SK-N-SH treated with all-trans-retinoic acid at 6 μM for 48 hours (cell line): ENCODE measurements around the gene EML4.

Experiments used
- ATAC-seq: fragments of 200-7000 bp; cut with Tn5 transposase; 3 replicates; pipeline ENCODE4 v1.9.1; 2020; ENCODE audit warnings: mild to moderate bottlenecking, moderate library complexity
- ARNTL ChIP-seq: fragments of 450-650 bp; formaldehyde crosslinking; IDR thresholded peaks from 2 replicates; pipeline ENCODE4 v1.5.0; 2020; ENCODE audit warnings: low read depth, mild to moderate bottlenecking, moderate library complexity, borderline replicate concordance
- BACH2 ChIP-seq: fragments of 250-450 bp; sonication (Bioruptor Pico); IDR thresholded peaks from 2 replicates; pipeline ENCODE4 v1.9.0; 2021; ENCODE audit warnings: mild to moderate bottlenecking, borderline replicate concordance
- CSDC2 ChIP-seq: fragments of 250-450 bp; sonication (Bioruptor Pico); IDR thresholded peaks from 2 replicates; pipeline ENCODE4 v1.5.0; 2020; ENCODE audit warnings: mild to moderate bottlenecking, moderate library complexity
- CSRNP3 ChIP-seq: fragments of 250-450 bp; sonication (Bioruptor Pico); IDR thresholded peaks from 2 replicates; pipeline ENCODE4 v1.5.1; 2021; ENCODE audit warnings: mild to moderate bottlenecking, moderate library complexity
- ESRRG ChIP-seq: fragments of 250-450 bp; sonication (Bioruptor Pico); IDR thresholded peaks from 2 replicates; pipeline ENCODE4 v1.6.1; 2021; ENCODE audit warnings: mild to moderate bottlenecking
- GLIS3 ChIP-seq: fragments of 250-450 bp; sonication (Bioruptor Pico); IDR thresholded peaks from 2 replicates; pipeline ENCODE4 v1.5.0; 2020; ENCODE audit warnings: mild to moderate bottlenecking, moderate library complexity
- ISL1 ChIP-seq: fragments of 250-450 bp; sonication (Bioruptor Pico); IDR thresholded peaks from 2 replicates; pipeline ENCODE4 v2.1.2; 2022; ENCODE audit warnings: mild to moderate bottlenecking, moderate library complexity
- RARB ChIP-seq: fragments of 250-450 bp; sonication (Bioruptor Pico); IDR thresholded peaks from 2 replicates; pipeline ENCODE4 v1.8.0; 2021; ENCODE audit warnings: mild to moderate bottlenecking, moderate library complexity
- SNAI2 ChIP-seq: fragments of 250-450 bp; sonication (Bioruptor Pico); IDR thresholded peaks from 2 replicates; pipeline ENCODE4 v1.5.0; 2020; ENCODE audit warnings: mild to moderate bottlenecking, moderate library complexity
- TCF4 ChIP-seq: fragments of 250-450 bp; sonication (Bioruptor Pico); IDR thresholded peaks from 2 replicates; pipeline ENCODE4 v1.8.0; 2021; ENCODE audit warnings: mild to moderate bottlenecking, moderate library complexity, borderline replicate concordance
- TOX ChIP-seq: fragments of 250-450 bp; sonication (Bioruptor Pico); IDR thresholded peaks from 2 replicates; pipeline ENCODE4 v1.8.0; 2021; ENCODE audit warnings: mild to moderate bottlenecking, moderate library complexity, borderline replicate concordance
- TSHZ2 ChIP-seq: fragments of 250-450 bp; sonication (Bioruptor Pico); IDR thresholded peaks from 2 replicates; pipeline ENCODE4 v1.5.0; 2020; ENCODE audit warnings: mild to moderate bottlenecking, moderate library complexity
- ZC3H10 ChIP-seq: fragments of 250-450 bp; sonication (Bioruptor Pico); IDR thresholded peaks from 2 replicates; pipeline ENCODE4 v1.5.1; 2021; ENCODE audit warnings: mild to moderate bottlenecking, moderate library complexity
- ZFP3 ChIP-seq: fragments of 250-450 bp; sonication (Bioruptor Pico); IDR thresholded peaks from 2 replicates; pipeline ENCODE4 v1.5.0; 2020; ENCODE audit warnings: mild to moderate bottlenecking, moderate library complexity
- ZNF565 ChIP-seq: fragments of 450-650 bp; formaldehyde crosslinking; conservative IDR thresholded peaks from 2 replicates; pipeline ENCODE4 v1.5.0; 2020; ENCODE audit warnings: low read depth, mild to moderate bottlenecking, moderate library complexity
- ZNF8 ChIP-seq: fragments of 450-650 bp; formaldehyde crosslinking; IDR thresholded peaks from 2 replicates; pipeline ENCODE4 v1.5.0; 2020; ENCODE audit warnings: mild to moderate bottlenecking, moderate library complexity
- TF ChIP-seq, protein P1 (sequence below): fragments of 250-450 bp; sonication (Bioruptor Pico); IDR thresholded peaks from 2 replicates; pipeline ENCODE4 v1.8.0; 2021; ENCODE audit warnings: low read depth, mild to moderate bottlenecking, moderate library complexity, borderline replicate concordance
- TF ChIP-seq, protein P2 (sequence below): fragments of 250-450 bp; sonication (Bioruptor Pico); IDR thresholded peaks from 2 replicates; pipeline ENCODE4 v1.5.1; 2020; ENCODE audit warnings: low read depth, mild to moderate bottlenecking, moderate library complexity
- TF ChIP-seq, protein P3 (sequence below): fragments of 250-450 bp; sonication (Bioruptor Pico); IDR thresholded peaks from 2 replicates; pipeline ENCODE4 v1.8.0; 2020; ENCODE audit warnings: mild to moderate bottlenecking, moderate library complexity, borderline replicate concordance

The EML4 gene

GRCh38 chr2:42205337-42205736 lies 36.2 kb downstream of the EML4 start (continued):
- TF ChIP-seq, protein P1, sequence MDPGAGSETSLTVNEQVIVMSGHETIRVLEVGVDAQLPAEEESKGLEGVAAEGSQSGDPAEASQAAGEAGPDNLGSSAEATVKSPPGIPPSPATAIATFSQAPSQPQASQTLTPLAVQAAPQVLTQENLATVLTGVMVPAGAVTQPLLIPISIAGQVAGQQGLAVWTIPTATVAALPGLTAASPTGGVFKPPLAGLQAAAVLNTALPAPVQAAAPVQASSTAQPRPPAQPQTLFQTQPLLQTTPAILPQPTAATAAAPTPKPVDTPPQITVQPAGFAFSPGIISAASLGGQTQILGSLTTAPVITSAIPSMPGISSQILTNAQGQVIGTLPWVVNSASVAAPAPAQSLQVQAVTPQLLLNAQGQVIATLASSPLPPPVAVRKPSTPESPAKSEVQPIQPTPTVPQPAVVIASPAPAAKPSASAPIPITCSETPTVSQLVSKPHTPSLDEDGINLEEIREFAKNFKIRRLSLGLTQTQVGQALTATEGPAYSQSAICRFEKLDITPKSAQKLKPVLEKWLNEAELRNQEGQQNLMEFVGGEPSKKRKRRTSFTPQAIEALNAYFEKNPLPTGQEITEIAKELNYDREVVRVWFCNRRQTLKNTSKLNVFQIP (CRISPR knock-in tag), result no peak

DNA sequence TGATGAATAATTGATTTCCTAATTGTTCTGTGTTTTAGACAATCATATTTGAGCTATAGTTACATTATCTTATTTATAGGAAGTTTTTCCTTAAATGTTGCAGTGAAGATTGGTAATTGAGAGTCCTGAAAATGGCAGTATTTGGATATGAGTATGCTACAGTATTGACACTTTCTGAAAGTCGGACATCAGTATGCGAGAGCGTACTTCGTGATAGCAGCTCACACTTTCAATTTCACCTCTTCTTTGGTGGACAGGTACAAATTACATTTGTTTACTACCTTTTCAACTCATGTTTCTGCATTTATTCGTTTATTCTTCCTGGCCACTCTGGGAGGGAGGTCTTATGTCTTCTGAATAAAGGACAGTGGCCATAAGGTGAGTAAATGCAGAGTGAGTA lies 38.7 kb downstream of the EML4 start:
- no peak for ATAC-seq
- TF ChIP-seq ZNF8 (CRISPR knock-in tag) (no peak), ISL1 (no peak), TSHZ2 (CRISPR knock-in tag) (no peak), CSDC2 (CRISPR knock-in tag) (no peak), ZNF565 (CRISPR knock-in tag) (no peak), RARB (CRISPR knock-in tag) (no peak), TCF4 (CRISPR knock-in tag) (no peak), ARNTL (CRISPR knock-in tag) (no peak), SNAI2 (CRISPR knock-in tag) (no peak), ZC3H10 (CRISPR knock-in tag) (no peak)
- TF ChIP-seq, protein P1 (CRISPR knock-in tag), result no peak

DNA sequence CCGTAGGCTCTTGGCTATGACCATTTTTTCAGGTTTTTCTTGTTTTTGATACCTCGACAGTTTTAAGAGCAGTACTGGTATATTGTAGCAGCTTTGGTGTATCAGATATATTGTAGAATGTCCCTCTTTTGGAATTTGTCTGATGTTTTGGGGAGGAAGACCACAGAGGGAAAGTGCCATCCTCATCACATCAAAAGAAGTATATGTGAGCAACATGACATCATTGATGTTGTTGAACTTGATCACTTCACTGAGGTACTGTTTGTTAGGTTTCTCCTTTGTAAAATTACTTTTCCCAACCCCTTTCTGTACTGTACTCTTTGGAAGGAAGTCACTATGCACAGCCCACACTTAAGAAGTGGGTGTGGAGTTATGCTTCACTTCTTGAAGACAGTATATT lies 41.0 kb downstream of the EML4 start:
- ATAC-seq, result no peak
- TF ChIP-seq ZFP3 (no peak), ZC3H10 (CRISPR knock-in tag) (no peak), ESRRG (CRISPR knock-in tag) (no peak), ZNF8 (CRISPR knock-in tag) (no peak), SNAI2 (CRISPR knock-in tag) (no peak), TOX (no peak)
- TF ChIP-seq, protein P2, sequence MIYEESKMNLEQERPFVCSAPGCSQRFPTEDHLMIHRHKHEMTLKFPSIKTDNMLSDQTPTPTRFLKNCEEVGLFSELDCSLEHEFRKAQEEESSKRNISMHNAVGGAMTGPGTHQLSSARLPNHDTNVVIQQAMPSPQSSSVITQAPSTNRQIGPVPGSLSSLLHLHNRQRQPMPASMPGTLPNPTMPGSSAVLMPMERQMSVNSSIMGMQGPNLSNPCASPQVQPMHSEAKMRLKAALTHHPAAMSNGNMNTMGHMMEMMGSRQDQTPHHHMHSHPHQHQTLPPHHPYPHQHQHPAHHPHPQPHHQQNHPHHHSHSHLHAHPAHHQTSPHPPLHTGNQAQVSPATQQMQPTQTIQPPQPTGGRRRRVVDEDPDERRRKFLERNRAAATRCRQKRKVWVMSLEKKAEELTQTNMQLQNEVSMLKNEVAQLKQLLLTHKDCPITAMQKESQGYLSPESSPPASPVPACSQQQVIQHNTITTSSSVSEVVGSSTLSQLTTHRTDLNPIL (CRISPR knock-in tag), result no peak
- TF ChIP-seq, protein P1 (CRISPR knock-in tag), result no peak

DNA sequence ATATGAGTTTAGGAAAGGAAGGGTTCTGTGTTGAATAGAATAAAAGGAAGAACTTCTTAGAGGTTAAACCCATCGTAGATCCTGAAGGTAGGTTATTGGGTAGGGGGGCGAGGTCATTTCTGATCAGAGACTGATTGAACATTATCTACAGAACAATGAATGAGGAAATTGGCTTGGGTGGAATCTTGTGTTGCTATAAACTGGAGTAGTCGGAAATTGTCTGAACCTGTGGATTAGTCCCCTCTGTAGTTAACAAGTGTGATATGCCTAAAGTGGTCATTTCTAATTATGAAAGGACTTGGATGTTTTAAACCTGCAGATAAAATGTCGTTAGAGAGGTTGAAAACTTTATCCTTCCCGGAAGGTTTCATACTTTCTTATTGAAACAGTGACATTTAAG lies 42.1 kb downstream of the EML4 start:
- ATAC-seq, result no peak
- TF ChIP-seq, protein P3, sequence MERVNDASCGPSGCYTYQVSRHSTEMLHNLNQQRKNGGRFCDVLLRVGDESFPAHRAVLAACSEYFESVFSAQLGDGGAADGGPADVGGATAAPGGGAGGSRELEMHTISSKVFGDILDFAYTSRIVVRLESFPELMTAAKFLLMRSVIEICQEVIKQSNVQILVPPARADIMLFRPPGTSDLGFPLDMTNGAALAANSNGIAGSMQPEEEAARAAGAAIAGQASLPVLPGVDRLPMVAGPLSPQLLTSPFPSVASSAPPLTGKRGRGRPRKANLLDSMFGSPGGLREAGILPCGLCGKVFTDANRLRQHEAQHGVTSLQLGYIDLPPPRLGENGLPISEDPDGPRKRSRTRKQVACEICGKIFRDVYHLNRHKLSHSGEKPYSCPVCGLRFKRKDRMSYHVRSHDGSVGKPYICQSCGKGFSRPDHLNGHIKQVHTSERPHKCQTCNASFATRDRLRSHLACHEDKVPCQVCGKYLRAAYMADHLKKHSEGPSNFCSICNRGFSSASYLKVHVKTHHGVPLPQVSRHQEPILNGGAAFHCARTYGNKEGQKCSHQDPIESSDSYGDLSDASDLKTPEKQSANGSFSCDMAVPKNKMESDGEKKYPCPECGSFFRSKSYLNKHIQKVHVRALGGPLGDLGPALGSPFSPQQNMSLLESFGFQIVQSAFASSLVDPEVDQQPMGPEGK (CRISPR knock-in tag), result no peak
- TF ChIP-seq BACH2 (CRISPR knock-in tag) (no peak), ZFP3 (no peak), TOX (no peak), SNAI2 (CRISPR knock-in tag) (no peak), CSRNP3 (CRISPR knock-in tag) (no peak), GLIS3 (CRISPR knock-in tag) (no peak)
- TF ChIP-seq, protein P1 (CRISPR knock-in tag), result no peak
